ENCODE measurements around the gene UNC5A.

UNC5A gene

DNA sequence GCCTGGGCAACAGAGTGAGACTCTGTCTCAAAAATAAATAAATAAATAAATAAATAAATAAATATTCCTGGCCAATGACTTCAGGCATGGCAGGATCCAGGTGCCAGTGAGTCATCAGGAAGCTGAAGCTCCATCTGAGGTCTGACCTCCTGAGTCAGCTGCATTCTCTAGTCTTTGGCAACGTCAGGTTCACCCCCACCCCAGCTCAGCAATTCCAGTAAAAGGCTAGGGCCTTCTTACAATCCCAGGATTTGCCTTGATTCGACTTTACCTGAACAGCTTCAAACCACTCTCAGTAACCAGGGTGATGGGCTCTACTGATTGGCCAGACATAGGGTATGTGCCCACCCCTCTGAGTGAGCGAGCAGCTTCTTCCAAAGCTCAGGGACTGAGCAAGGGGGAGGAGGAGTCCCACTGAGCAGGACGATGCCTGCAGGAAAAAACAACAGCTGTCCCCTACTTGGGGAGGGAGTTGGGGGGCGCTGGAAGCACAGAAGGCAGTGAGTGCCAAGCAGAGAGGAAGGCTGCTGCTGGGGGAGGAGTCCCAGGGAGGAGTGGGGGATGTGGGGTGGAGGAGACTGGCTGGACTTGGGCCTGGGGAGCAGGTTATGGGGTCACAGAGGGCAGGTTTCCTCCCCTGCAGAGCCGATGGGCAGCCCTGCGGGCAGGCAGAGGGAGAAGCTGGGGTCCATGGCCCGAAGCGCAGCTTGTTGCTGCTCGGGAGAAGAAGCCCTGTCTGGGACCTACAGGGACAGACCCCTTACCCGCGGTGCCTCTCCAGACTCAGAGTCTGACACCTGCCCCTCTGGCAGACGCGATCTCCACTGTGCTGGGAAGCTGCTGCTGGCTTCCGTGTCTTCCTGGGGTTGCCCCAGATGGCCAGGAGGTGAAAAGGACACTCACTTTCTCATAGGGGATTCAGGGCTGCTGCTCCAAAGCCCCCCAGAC is 25.9 kb upstream of the UNC5A start:
- H3K4me3 ChIP-seq (ENCODE audit: low read length), result no peak overlapping the region
- DNase-seq (ENCODE audit: low read depth), result peak; percentile 39

DNA sequence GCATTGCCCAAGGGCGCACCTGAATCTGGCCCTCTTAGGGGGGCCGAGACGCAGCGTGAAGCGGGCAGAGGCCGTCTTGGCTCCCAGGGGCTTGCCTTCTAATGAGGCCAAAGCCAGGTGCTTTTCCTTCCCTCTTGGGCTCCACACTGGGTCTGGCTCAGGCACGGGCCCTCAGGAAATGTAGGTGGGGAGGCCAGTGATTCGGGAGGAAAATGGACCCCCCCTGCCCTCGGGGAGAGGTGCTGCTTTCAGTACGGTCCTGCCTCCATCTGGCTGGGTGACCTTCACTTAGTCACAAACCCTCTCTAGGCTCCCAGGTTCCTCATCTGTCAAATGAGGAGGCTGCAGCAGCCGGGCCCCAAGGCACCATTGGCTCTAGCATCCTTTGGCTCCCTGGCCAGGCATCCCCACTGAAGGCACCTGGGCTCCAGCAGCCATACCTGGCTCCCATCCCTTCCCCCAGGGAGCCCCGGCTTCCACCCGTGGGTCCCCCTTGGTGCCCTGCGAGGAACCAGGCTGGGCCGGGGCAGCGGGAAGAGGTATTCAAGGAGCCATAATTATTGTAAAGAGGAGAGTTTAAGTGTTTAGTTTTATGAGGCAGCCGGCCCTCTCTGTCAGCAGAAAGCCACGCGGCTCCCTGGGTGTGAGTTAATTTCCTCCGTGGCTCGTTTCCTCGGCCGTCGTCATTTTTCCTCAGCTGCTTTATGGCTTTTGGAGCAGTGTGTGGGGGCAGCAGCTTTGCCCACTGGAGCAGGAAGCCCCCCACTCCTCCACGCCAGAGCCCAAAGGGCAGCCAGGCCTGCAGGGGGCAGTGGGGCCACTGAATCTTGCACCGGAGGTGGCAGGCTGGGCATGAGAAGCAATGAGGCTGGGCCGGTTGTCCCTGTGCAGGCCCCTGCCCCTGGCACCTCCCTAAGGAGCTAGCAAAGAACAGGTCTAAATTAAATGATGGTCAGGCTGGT is 24.9 kb upstream of the UNC5A start:
- TF ChIP-seq, protein P1, sequence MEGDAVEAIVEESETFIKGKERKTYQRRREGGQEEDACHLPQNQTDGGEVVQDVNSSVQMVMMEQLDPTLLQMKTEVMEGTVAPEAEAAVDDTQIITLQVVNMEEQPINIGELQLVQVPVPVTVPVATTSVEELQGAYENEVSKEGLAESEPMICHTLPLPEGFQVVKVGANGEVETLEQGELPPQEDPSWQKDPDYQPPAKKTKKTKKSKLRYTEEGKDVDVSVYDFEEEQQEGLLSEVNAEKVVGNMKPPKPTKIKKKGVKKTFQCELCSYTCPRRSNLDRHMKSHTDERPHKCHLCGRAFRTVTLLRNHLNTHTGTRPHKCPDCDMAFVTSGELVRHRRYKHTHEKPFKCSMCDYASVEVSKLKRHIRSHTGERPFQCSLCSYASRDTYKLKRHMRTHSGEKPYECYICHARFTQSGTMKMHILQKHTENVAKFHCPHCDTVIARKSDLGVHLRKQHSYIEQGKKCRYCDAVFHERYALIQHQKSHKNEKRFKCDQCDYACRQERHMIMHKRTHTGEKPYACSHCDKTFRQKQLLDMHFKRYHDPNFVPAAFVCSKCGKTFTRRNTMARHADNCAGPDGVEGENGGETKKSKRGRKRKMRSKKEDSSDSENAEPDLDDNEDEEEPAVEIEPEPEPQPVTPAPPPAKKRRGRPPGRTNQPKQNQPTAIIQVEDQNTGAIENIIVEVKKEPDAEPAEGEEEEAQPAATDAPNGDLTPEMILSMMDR (conservative IDR thresholded peaks at IDR 0.05; ENCODE audit: low read depth, low read length), result no peak
- no peak overlapping the region for H3K4me3 ChIP-seq (ENCODE audit: low read length)
- no peak for DNase-seq (ENCODE audit: low read depth)

More for the DNA sequence above, 25.9 kb upstream of the UNC5A start:
- TF ChIP-seq, protein P1 (conservative IDR thresholded peaks at IDR 0.05; ENCODE audit: low read depth, low read length), result no peak

DNA sequence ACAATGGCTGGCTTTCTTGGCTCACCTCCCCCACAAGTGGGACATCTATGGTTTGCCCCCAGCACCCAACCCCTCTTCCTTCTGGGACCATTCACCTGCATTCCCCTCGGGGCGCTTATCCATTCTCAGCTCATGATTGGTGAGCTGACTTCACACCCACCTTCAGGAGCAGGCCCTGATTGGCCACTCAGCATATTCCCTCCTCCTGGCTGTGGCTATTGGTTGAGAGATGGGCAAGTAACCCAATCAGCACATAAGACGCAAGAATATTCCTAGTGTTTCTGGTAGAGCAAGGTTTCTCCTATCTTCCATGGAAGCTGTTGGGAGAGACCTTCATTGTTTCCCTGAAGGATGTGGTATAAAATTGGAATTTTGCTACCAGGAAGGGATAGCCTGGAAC is 22.7 kb upstream of the UNC5A start:
- no peak overlapping the region for H3K4me3 ChIP-seq (ENCODE audit: low read length)
- DNase-seq (ENCODE audit: low read depth), result no peak
- TF ChIP-seq, protein P1 (conservative IDR thresholded peaks at IDR 0.05; ENCODE audit: low read depth, low read length), result no peak

DNA sequence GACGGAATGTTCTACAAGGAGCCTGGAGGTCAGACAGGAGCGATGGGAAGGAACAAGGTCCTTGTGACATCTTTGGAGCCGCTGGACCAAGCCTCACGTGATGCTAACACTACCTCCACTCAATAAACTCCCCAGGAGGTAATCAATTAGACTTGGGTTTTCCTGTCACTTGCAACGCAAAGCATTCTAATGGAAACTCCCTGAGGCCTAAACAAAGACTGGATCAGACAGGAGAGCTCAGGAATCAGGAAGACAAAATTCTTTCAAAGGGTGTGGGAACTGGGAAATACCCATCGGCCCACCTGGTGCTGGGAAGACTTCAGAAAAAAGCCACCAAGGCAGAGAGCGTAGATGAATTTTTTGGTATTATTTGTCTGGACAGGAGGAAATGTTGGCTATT is 22.3 kb upstream of the UNC5A start:
- no peak for DNase-seq (ENCODE audit: low read depth)
- TF ChIP-seq, protein P1 (conservative IDR thresholded peaks at IDR 0.05; ENCODE audit: low read depth, low read length), result no peak
- no peak overlapping the region for H3K4me3 ChIP-seq (ENCODE audit: low read length)

DNA sequence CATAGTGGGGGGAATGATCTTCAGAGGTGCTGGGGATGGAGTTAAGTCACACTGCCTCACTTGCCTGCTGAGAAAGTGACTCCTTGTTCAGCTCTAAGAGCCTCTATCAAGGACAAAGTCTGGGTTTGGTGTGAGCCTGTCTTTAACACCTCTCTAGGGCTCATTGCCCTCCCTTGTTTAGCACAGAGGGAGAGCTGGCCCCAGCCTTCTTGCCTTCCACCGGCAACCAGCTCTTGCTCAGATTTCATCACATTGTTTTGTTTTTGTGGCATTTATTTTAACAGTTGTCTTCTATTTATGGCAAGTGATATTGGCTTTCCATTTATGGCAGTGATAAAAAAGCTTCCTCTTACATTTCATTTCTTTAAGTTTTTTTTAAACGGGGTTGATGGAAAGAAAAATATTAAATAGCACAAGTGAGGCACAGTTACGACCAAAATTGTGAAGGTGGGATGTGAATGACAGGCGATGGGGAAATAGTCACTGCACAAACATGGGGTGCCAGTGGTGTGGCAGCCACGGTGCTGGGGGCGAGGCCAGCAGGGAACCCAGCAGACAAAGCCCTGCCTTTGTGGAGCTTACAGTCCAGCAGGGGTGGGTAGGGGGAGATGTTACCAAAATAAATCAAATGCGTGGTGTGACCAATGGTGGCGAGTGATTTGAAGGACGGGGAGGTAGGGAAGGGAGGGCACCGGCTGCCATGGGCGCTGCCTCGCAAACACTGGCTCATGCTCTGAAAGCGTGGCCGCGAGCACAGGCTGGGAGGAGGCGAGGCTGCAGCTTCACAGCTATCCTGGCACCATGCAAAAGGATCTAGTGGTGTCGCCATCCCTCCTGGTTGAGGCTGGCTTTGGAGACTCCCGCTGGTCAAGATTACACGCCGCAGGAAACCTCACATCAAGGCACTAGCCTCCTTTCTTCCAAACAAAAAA is 21.2 kb upstream of the UNC5A start:
- H3K4me3 ChIP-seq (ENCODE audit: low read length), result no peak overlapping the region
- TF ChIP-seq, protein P1 (conservative IDR thresholded peaks at IDR 0.05; ENCODE audit: low read depth, low read length), result no peak
- DNase-seq (ENCODE audit: low read depth), result no peak

DNA sequence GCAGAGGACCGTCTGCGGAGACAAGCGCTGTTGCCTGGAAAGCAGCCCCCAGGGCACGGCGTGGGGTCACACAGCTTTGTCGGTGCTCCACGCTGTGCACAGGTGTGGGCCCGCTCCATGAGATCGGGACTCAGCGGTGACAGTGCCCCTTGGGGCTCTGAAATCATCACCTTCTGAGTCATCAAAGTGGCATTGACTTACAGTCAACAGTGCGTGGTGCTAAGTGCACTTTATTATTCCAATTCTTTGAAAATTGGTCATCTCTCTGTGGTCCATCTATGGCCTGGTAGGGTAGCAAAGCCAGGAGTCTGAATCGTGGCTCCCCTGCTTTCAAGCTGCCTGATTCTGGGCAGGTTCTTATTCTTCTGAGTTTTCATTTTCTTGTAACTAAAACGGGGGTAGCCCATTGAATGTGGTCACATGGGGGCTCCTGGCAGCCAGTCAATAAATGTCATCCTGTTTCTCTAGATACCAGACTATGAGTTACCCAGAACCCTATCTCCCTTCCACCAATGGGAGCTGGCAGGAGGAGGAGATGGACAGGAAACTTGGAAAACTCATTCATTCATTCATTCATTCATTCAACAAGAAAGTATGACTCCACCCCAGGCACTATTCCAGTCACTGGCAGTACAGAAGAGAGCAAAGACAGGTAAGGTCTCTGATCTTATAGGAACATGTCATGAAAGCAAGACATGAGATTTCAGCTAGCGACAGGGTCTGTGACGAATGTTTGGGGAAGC is 20.3 kb upstream of the UNC5A start:
- TF ChIP-seq, protein P1 (conservative IDR thresholded peaks at IDR 0.05; ENCODE audit: low read depth, low read length), result no peak
- DNase-seq (ENCODE audit: low read depth), result no peak
- H3K4me3 ChIP-seq (ENCODE audit: low read length), result no peak overlapping the region
